ENCODE results near the gene VCP.

VCP gene

GRCh38 chr9:35056571-35057270 is 15.7 kb downstream of the VCP start (continued):
- TF ChIP-seq INSM2 (tag by site-specific recombination; IDR thresholded peaks at IDR 0.05): no peak
- no peak for TF ChIP-seq ZNF530 (tag by site-specific recombination; IDR thresholded peaks at IDR 0.05; ENCODE audit: low read depth)
- TF ChIP-seq ZNF341 (tag by site-specific recombination; IDR thresholded peaks at IDR 0.05; ENCODE audit: low read depth): no peak
- TF ChIP-seq ZNF48 (tag by site-specific recombination; IDR thresholded peaks at IDR 0.05): no peak
- TF ChIP-seq GLI4 (tag by site-specific recombination; IDR thresholded peaks at IDR 0.05): no peak
- TF ChIP-seq ATF2 (tag by site-specific recombination; IDR thresholded peaks at IDR 0.05; ENCODE audit: low read depth): no peak
- TF ChIP-seq HIC1 (tag by site-specific recombination; IDR thresholded peaks at IDR 0.05): no peak
- TF ChIP-seq ZSCAN23 (tag by site-specific recombination; IDR thresholded peaks at IDR 0.05): no peak

- no peaks in the 10 kb centered on the region for H3K4me1 ChIP-seq (ENCODE audit: control insufficient read depth, insufficient read depth, low read length)
- POLR2A ChIA-PET: interaction anchor here (1.9 to 2.7 kb wide), 2 partner anchors 17 to 25 kb away, joined by 5 to 7 read pairs; partner anchors contain the start of genes FANCG and VCP
Measured at GRCh38 chr9:35054871-35055644, 17.4 kb downstream of the VCP start.

More at GRCh38 chr9:35054871-35055644, 17.4 kb downstream of the VCP start:
- Histone ChIP-seq H3K36me3 (ENCODE audit: control insufficient read depth in 2 of 2, insufficient read depth in 1 of 2, low read length in 2 of 2) (peaks cover 25 to 85% of the 10 kb centered on the region in 2 experiments), H3K4me3 (ENCODE audit: low read depth, low read length) (no peak overlapping the region), H3K27ac (ENCODE audit: extremely low read depth, low read depth, low read length) (no peak overlapping the region), H3K9me3 (ENCODE audit: control insufficient read depth, insufficient read depth, low read depth, low read length) (no peaks in the 10 kb centered on the region)
- TF ChIP-seq ZNF148 (tag by site-specific recombination; IDR thresholded peaks at IDR 0.05; ENCODE audit: borderline replicate concordance): no peak
- no peak for TF ChIP-seq SCRT2 (tag by site-specific recombination; IDR thresholded peaks at IDR 0.05)
- no peak for TF ChIP-seq ZNF404 (tag by site-specific recombination; IDR thresholded peaks at IDR 0.05)
- no peak for TF ChIP-seq ZNF223 (tag by site-specific recombination; IDR thresholded peaks at IDR 0.05)
- no peak for TF ChIP-seq YY1 (tag by site-specific recombination; IDR thresholded peaks at IDR 0.05)
- TF ChIP-seq ZFP41 (tag by site-specific recombination; IDR thresholded peaks at IDR 0.05; ENCODE audit: borderline replicate concordance): no peak
- TF ChIP-seq ZNF266 (tag by site-specific recombination; IDR thresholded peaks at IDR 0.05; ENCODE audit: low read depth): no peak
- CTCF ChIA-PET: interaction anchor here (0.6 to 2.1 kb wide), 3 partner anchors 42 to 768 kb away, joined by 3 to 8 read pairs (median 4); partner anchors contain the start of gene PIGO
